Astrocyte (in vitro differentiated cells and primary cell): ENCODE measurements around the gene SND1.

Experiments used
- CTCF ChIP-seq: IDR thresholded peaks from 2 replicates; pipeline ENCODE4 v1.5.1; 2011; ENCODE audit warnings: low read depth, mild to moderate bottlenecking, inconsistent platforms, low read length, moderate library complexity; ENCODE audit not compliant: insufficient read depth
- EZH2 ChIP-seq: IDR thresholded peaks from 2 replicates; pipeline ENCODE4 v1.6.1; 2012; ENCODE audit warnings: mild to moderate bottlenecking, low read length, inconsistent platforms; ENCODE audit not compliant: insufficient read depth

GRCh38 chr7:128003787-128004186 is 351.8 kb downstream of the SND1 start:
- no peak for TF ChIP-seq CTCF
- TF ChIP-seq EZH2: no peak
